Spleen (tissue), 7 donors: ENCODE measurements around the gene KLHL12.

Experiments used
- POLR2A ChIP-seq, 3 donors: fragments of 450-650 bp; IDR thresholded peaks; one replicate each; pipeline ENCODE4 v1.5.1; 2017; ENCODE audit warnings: antibody characterized with exemption in 3 of 3, mild to moderate bottlenecking in 1 of 3
- TF ChIP-seq, protein P1 (sequence below), 11 experiments: fragments of 200-600 bp in 7 of 11; fragments of 450-650 bp in 4 of 11; sonication (generic) in 4 of 11; IDR thresholded peaks in 8 of 11; conservative IDR thresholded peaks in 3 of 11; 1 replicate in 7 of 11; 2 replicates in 4 of 11; pipeline versions ENCODE4 v1.4.0 to v1.8.0; 2016 to 2021; ENCODE audit warnings: antibody characterized with exemption in 11 of 11, inconsistent platforms in 4 of 11, mild to moderate bottlenecking in 1 of 11
- donor health status: DM: no; HTN: no; CAD: no; lungs with moderate emphysema.
- donor health status: DM: no; HTN: no; CAD: no.
- donor health status: DM: no; HTN: no; CAD: no.

DNA sequence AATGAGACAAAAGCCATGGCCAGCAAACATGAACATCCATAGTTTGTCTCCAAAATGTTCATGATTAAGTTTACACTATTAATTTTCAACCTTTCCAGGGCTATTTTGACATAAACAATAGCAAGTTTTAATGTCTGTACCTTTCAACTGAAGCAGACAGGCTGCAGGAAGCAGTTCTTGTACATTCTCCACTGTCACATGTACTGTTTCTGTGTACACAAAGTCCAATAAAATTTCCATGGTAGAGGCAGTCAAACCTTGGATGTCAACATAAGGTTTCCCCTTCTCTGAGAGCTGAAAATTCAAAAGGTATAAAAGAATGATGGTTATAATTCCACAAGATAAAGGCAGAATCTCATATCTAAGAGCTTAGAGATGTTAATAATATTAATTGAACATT, 7.4 kb downstream of the KLHL12 start:
- no peak for TF ChIP-seq POLR2A (IDR thresholded peaks at IDR 0.05)
- TF ChIP-seq, protein P1, sequence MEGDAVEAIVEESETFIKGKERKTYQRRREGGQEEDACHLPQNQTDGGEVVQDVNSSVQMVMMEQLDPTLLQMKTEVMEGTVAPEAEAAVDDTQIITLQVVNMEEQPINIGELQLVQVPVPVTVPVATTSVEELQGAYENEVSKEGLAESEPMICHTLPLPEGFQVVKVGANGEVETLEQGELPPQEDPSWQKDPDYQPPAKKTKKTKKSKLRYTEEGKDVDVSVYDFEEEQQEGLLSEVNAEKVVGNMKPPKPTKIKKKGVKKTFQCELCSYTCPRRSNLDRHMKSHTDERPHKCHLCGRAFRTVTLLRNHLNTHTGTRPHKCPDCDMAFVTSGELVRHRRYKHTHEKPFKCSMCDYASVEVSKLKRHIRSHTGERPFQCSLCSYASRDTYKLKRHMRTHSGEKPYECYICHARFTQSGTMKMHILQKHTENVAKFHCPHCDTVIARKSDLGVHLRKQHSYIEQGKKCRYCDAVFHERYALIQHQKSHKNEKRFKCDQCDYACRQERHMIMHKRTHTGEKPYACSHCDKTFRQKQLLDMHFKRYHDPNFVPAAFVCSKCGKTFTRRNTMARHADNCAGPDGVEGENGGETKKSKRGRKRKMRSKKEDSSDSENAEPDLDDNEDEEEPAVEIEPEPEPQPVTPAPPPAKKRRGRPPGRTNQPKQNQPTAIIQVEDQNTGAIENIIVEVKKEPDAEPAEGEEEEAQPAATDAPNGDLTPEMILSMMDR (IDR thresholded peaks at IDR 0.05 in 8 of 11, conservative IDR thresholded peaks at IDR 0.05 in 3 of 11), result no peak
